Measurements from ENCODE around the gene CFAP65.

DNA sequence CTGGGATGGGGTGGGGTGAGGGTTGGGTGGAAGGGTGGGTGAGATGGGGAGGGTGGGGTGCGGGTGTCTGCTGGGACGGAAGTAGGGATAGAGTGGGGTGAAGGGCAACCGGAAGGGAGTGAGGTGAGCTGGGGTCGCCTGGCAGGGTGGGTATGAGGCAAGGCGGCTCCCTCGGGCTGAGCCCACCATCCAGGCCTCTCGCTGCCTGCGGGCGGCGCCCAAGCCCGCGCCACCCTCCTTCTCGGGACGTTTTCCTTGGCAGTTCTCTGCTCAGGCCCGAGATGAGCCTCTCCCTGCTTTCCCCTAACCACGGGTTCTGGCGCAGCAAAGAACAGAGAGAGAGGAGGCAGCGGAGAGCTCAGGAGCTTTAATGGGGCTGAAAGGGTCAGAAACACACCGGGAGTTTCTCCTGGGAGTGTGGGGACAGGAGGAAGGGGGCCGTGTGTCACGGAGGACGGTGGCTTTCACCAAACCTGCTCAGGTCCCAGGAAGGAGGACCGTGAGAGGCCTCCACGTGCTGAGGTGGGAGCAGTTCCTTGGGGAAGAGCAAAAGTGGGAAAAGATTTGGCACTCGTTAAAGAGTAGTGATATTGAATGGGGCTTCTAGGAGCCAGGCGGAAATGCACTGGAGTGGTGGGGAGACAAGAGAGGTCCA is 60.5 kb downstream of the CFAP65 start:
- TF ChIP-seq CTCF (optimal IDR thresholded peaks at IDR 0.05 in 1 of 3, IDR thresholded peaks at IDR 0.05 in 1 of 3, conservative IDR thresholded peaks at IDR 0.05 in 1 of 3; ENCODE audit: extremely low read depth in 1 of 3, insufficient read depth in 2 of 3, low read length in 3 of 3) (peak in 2 of 3 experiments; percentile 5 to 26), EZH2 (IDR thresholded peaks at IDR 0.05; ENCODE audit: low read length) (peak; percentile 100)

Data from keratinocyte (primary cell).